HL-60/S4 treated with retinoic acid at 250 ng/mL for 4 days and 3 days (cell line): ENCODE measurements around the gene CD81.
"Not testable (repeated sequence)": the region's sequence is repeated elsewhere in the genome, so short reads cannot be mapped to it uniquely, and the experiment has no call there.

Experiments used
- in situ Hi-C: fragments of 300-500 bp; cut with MboI; formaldehyde crosslinking; loops from 2 replicates; pipeline ENCODE4 v1.7.0; 2022; ENCODE audit warnings: low sequenced_read_pairs

CD81 gene, protein sequence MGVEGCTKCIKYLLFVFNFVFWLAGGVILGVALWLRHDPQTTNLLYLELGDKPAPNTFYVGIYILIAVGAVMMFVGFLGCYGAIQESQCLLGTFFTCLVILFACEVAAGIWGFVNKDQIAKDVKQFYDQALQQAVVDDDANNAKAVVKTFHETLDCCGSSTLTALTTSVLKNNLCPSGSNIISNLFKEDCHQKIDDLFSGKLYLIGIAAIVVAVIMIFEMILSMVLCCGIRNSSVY

GRCh38 chr11:2376751-2377451 is at the start of gene CD81:
CD81 (plus strand) TSS chr11:2377310; CDS start chr11:2377550, 240 bp downstream.
- in situ Hi-C loops, result no loop called here

GRCh38 chr11:2328021-2328420 is 49.1 kb upstream of the CD81 start:
- in situ Hi-C loops, result no loop called here

DNA sequence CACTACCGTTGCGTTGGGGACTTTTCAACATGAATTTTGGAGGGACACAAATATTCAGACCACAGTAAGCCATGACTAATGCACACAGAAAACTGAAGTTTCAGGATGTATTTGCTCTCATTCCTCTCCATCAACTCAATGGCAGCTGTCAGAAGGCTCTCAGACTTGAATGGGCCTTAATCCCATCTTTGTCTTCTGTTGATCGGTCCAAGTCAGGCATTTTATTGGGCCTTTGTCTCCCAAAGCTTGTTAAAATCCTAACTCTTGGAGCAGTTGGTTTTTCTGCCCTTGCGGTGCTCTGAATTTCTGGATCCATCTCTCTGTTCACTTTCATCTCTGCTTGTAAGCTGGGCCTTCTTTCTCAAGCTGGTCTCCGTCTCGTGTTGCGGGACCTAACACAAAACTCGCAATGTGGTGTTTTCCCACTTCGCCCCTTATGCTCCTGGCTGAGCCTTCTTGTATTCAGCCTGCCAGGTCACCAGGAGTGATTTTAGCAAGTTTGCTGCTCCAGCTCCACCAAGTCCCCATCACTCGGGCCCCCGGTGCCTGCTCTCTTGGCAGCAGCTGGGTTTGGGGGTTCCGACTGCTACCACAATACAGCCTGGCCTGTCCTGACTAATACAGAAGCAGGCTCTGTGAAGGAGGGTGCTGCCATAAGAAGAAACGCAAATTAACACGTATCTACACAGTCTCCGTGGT is 48.3 kb upstream of the CD81 start:
- in situ Hi-C loops, result no loop called here

- in situ Hi-C loops, result no loop called here
Observed at GRCh38 chr11:2329551-2329950, 47.6 kb upstream of the CD81 start.

DNA sequence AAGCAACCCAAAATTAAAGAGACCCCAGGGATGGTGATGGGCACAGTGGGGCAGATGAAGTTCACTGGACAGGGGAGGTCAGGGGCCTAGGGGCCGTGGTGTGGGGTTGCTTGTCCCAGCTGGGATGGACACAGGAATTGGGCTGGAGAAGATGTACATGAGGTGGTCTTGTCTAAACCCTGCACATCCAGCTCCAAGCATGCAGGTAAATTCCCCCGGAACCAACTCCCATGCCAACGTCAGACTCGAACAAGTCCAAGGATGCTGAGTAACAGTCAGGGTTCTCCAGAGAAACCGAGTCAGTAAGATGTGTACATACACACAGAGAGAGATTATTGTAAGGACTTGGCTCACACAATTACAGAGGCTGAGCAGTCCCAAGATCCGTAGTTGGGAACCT is 46.4 kb upstream of the CD81 start:
- in situ Hi-C loops, result no loop called here

- in situ Hi-C loops, result no loop called here
Observed at GRCh38 chr11:2331404-2331803, 45.7 kb upstream of the CD81 start.

DNA sequence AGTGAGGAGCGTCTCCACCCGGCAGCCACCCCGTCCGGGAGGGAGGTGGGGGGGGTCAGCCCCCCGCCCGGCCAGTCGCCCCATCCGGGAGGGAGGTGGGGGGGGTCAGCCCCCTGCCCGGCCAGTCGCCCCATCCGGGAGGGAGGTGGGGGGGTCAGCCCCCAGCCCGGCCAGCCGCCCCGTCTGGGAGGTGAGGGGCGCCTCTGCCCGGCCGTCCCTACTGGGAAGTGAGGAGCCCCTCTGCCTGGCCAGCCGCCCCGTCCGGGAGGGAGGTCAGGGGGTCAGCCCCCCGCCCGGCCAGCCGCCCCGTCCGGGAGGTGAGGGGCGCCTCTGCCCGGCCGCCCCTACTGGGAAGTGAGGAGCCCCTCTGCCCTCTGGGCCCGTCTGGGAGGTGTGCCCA is 44.5 kb upstream of the CD81 start:
- in situ Hi-C loops, result not testable (repeated sequence)

DNA sequence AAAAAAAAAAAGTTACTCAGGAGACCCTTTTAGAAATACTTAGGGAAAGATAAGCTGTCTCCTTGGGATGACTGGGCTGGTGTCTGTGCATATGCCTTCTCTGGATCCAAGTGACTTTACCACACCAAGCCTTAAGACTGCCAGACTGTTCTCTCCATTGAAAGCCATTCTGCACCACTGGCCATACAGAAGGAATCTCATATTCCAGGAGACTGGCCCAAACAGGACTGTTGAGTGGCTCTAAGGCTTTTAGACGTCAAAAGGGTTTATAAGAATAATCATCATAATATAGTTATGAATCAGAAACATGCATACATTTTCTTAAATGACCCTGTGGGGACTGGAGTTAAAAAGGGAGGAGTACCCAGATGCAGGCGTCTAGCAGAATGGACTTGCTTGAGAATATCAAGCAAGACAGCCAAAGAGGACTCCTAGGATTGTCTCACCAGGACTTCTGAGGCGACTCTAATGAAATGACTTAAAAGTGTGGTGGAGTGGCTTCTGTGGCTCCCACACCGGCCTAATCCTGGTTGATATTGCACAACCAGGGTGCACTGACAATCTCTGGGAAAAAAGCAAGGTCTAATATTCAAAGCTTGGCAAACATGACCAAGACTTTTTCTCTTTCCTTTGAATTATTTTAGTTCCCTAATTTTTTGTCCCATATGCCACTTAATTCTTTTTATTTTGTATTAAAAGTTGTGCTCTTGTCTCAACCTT is 43.5 kb upstream of the CD81 start:
- in situ Hi-C loops, result not testable (repeated sequence)

DNA sequence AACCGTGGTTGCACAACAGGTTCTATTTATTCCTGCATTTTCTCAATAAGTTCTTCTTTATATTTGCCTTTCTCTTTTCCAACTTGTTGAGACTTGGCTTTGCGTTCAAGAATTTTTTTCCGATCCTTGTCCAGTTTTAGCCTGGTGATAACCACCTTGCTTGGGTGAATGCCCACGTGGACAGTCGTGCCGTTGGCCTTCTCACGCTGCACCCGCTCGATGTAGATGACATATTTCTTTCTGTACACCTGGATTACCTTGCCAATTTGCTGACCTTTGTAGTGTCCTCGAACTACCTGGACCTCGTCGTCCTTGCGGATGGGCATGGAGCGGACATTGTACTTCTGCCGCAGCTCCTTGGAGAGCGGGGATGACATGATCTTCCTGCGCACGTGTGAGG is 41.8 kb upstream of the CD81 start:
- in situ Hi-C loops, result not testable (repeated sequence)

DNA sequence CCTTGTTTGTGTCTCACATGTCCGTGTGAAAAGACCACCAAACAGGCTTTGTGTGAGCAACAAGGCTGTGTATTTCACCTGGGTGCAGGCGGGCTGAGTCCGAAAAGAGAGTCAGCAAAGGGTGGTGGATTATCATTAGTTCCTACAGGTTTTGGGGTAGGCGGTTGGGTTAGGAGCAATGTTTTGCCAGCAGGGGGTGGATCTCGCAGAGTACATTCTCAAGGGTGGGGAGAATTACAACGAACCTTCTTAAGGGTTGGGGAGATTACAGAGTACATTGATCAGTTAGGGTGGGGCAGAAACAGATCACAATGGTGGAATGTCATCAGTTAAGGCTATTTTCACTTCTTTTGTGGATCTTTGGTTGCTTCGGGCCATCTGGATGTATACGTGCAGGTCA is 38.4 kb upstream of the CD81 start:
- in situ Hi-C loops, result not testable (repeated sequence)

DNA sequence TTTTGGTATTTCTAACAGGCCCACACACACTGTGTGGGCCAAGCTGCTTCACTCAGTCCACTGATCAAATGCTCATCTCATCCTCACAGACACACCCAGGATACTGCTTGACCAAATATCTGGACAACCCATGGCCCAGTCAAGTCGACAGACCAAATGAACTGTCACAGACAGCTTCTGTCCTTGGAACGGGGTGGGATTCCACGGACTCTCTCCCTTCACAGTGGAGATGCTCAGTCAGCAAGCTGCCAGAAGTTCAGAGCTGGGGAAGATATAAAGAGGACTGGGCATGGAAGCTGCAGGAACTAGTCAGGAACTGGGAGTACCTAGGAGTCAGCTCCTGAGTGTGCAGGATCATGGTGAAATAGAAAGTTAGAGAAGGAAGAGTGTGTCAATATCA is 34.6 kb upstream of the CD81 start:
- in situ Hi-C loops, result no loop called here

DNA sequence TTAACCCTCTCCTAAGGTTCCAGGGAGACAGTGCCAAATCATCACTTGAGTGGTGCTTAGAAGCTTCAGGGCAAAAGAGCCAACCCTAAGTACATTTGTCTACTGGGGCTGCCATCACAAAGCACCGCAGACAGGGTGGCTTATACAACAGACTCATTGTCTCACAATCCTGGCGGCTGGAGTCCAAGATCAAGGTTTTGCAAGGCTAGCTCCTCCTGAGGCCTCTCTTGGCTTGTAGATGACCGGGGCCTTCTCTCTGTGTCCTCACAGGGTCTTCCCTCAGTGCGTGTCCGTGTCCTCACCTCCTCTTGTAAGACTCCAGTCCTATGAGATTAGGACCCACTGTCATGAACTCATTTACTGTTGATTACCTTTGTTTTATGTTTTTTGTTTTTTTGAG is 34.1 kb upstream of the CD81 start:
- in situ Hi-C loops, result no loop called here

DNA sequence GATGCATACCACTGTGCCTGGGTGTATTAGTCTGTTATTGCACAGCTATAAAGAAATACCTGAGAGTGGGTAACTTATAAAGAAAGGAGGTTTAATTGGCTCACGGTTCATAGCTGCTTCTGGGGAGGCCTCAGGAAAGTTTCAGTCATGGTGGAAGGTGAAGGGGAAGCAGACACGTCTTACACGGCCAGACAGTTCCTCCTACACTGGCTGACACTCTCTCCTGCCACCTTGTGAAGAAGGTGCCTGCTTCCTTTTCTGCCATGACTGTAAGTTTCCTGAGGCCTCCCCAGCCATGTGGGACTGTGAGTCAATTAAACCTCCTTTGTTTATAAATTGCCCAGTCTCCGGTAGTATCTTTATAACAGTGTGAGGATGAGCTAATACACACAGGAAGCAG is 33.6 kb upstream of the CD81 start:
- in situ Hi-C loops, result no loop called here

DNA sequence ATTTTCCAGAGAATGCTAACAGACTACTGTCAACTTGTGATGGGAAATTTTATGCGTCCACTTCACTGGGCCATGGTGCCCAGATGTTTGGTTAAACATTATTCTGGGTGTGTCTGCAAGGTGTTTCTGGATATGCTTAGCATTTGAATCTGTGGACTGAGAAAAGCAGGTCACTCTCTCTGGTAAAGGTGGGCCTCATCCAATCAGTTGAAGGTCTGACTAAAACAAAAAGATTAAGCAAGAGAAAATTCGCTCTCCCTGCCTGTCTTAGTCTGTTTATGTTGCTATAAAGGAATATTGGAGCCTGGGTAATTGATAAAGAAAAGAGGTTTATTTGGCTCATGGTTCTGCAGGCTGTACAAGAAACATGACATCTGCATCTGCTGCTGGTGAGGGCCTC is 32.1 kb upstream of the CD81 start:
- in situ Hi-C loops, result no loop called here

DNA sequence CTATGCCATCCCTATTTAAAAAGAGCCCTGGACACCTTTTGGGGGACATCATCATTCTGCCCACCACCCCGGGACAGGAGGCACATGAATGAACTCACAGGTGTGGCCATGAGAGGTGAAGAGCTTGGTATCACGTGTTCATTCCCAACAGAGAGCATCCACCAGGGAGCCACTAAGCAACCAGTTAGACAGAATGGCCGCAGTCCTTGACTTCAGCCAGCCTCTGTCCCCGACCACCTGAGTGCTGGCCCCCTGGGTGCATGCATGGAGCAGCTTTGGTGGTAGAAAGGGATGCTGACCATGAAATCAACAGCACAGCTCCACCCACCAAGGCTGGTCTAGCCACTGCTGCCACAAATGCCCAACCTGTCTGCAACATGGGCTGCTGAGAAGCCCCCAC is 31.1 kb upstream of the CD81 start:
- in situ Hi-C loops, result no loop called here

DNA sequence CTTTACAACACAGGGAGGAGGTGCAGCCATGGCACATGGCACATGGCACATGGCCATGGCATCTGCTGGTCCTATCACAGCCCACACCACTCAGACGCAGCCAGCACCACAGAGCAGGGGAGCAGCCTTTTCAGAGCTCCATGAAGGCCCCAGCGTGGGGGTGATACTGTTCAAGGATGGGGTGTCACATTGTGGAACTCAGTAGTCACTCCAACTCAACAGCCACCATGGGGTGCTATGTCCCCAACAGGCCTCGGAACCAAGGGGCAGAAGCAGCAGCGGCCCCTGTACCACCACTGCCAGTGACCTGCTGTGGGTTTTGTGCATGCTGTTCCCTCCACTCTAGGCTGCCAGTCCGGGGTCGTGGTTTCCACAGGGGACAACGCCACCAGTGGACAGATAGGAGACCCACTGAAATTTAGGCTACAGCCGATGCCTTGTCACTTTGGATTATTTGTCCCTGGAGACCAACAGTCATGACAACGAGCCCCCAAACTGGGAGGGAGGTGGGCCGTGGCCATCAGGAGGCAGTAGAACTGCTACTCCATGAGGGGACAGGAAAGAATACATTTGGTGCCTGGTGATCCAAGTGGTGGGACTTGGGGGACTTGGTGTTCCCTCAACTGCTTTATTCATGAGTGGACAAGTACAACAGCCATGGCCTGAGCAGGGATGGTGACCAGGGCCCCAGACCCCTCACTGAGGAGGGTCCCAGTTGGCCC is 30.4 kb upstream of the CD81 start:
- in situ Hi-C loops, result no loop called here

DNA sequence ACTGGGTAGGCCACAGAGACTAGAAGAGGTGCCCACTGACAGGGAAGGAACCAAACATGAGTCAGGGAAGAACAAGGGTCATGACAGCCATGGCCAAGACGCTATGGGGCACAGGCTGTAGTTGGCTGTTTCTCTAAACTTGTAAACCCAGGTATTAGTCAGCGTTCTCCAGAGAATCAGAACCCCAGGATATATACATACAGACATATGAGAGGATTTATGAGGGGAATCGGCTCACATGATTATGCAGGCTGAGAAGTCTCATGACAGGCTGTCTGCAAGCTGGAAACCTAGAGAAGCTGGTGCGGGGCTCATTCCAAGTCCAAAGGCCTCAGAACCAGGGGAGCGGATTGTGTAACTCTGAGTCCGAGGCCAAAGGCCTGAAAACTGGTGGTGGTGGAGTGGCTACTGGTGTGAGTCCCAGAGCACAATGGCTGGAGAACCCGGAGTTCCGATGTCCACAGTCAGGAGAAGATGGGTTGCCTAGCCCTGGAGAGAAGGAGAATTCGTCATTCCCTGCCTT is 29.7 kb upstream of the CD81 start:
- in situ Hi-C loops, result no loop called here

DNA sequence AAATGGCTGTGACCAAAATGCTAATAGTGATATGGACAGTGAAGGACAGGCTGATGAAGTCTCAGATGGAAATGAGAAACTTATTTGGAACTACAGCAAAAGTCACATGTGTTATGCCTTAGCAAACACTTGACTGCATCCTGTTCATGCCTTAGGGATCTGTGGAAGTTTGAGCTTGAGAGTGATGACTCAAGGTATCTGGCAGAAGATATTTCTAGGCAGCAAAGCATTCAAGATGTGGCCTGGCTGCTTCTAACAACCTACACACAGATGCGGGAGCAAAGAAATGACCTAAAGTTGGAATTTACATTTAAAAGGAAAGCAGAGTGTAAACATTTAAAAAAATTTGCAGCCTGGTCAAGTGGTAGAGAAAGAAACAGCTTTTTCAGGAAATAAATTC is 28.1 kb upstream of the CD81 start:
- in situ Hi-C loops, result no loop called here

- in situ Hi-C loops, result no loop called here
Observed at GRCh38 chr11:2351701-2352100, 25.4 kb upstream of the CD81 start.

GRCh38 chr11:2352420-2352819 is 24.7 kb upstream of the CD81 start:
- in situ Hi-C loops, result no loop called here
